GM12875 (cell line): ENCODE results near the gene KCNIP3.

ENCODE experiments used
- H3K4me3 ChIP-seq: one replicate; pipeline ENCODE4 v1.5.1; 2011; ENCODE audit warnings: low read depth, low read length, control low read depth
- CTCF ChIP-seq: IDR thresholded peaks from 2 replicates; pipeline ENCODE4 v1.5.1; 2011; ENCODE audit warnings: low read depth, mild to moderate bottlenecking, control low read depth, inconsistent platforms, low read length, moderate library complexity, borderline replicate concordance; ENCODE audit not compliant: insufficient read depth

The KCNIP3 gene

GRCh38 chr2:95319481-95320343 is 22.6 kb downstream of the KCNIP3 start:
- TF ChIP-seq CTCF = no peak

GRCh38 chr2:95320344-95320712 is 23.2 kb downstream of the KCNIP3 start:
- no peak for TF ChIP-seq CTCF
- no peak overlapping the region for H3K4me3 ChIP-seq

More at GRCh38 chr2:95319481-95320343, 22.6 kb downstream of the KCNIP3 start:
- H3K4me3 ChIP-seq = no peak overlapping the region

DNA sequence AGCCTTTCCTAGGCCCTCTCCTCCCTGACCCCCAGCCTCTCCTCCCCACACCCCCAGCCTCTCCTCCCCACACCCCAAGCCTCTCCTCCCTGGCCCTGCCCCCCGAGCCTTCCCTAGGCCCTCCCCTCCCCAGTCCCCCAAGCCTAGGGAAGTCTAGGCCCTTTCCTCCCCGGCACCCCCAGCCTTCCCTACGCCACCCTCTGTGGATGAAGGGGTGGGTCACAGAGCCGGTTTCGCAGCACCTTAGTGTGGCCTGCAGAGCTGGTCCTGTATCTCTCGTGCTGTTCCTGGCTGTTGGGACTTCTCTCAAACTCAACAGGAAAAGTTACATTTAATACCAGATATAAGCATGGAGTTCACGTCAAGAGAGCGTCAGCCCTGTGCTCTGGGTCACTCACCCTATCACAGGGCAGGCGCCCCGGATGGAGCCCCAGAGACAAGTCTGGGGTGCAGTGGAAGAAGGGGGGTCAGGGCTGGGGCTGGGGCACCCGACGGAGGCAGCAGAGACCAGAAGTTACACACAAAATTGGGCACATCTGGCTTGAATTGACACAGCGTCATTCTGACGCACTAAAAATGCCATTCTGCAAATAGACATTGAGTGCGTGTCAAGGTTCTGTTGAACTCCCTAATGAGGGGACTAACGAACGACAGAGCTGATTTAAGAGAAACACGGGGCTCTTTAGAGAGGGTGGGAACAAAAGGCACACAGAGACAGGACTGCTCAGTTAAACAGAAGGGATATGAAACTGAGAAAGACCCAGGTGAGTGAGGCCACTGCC is 24.0 kb downstream of the KCNIP3 start:
- no peak overlapping the region for H3K4me3 ChIP-seq
- no peak for TF ChIP-seq CTCF

DNA sequence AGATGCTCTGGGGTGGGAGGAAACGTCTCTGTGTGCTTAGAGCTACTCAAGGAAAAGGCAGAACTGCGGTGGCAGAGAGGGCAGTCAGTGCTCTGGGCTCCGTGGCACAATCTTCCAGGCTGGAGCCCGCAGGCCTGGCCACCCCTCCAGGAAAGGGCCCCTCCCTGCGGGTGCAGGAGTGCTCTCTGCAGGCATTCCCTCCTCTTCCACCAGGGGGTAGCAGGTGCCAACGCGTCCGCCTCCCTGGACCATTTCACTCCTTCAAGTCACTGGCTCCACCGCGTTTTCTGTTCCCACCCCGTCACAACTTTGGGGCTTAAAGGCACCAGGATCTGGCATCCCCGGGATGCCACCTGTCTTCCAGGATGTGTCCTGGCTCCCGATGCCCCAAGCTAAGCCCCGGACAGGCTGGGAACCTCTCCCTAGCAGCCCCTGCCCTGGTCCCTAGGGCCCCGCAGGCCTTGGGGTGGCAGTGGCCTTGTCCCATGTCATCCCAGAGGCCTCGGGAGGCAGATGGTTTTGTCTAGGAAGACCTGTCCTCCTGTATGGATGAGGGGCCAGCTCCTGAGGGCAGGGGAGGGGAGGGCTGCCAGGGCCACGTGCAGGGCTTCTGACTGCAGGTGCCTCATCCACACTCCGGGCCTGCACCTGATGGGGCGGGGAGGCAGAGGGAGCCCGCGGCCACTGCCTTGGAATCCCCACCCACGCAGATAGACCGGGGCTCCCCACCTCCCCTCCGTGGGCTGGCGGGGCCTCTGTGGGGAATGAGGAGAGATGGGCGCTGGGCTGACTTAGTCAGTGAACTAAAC is 26.4 kb downstream of the KCNIP3 start:
- no peak overlapping the region for H3K4me3 ChIP-seq
- TF ChIP-seq CTCF = peak; percentile 64

- H3K4me3 ChIP-seq = no peak overlapping the region
- TF ChIP-seq CTCF = no peak
Observed at GRCh38 chr2:95325026-95325425, 27.9 kb downstream of the KCNIP3 start.

GRCh38 chr2:95325590-95326432 is 28.7 kb downstream of the KCNIP3 start:
- TF ChIP-seq CTCF = no peak
- no peak overlapping the region for H3K4me3 ChIP-seq
